GM23338 (cell line): ENCODE measurements around the gene SORBS2. TPM values are rescaled to one million over a fixed set of nuclear protein-coding genes. Genes with fewer than 3 reads are reported as not detected.

Experiments
- ATAC-seq: fragments of 200-7000 bp; cut with Tn5 transposase; 3 replicates; pipeline ENCODE4 v1.9.1; 2020
- DNase-seq: peaks from one replicate; pipeline ENCODE4 v3.0.0-alpha.2; 2015; ENCODE audit warnings: low spot score
- H2AFZ ChIP-seq: fragments of 200-600 bp; sonication (generic); 2 replicates; pipeline ENCODE4 v1.8.0; 2016; ENCODE audit warnings: antibody characterized with exemption, mild to moderate bottlenecking, moderate library complexity
- H3F3A ChIP-seq: fragments of 200-600 bp; sonication (generic); replicated peaks from 2 replicates; pipeline ENCODE4 v1.8.0; 2017; ENCODE audit warnings: antibody characterized with exemption, mixed run types, low read depth
- H3K27ac ChIP-seq: fragments of 200-600 bp; sonication (generic); 2 replicates; pipeline ENCODE4 v1.6.1; 2016; ENCODE audit warnings: low read depth
- H3K27me3 ChIP-seq: fragments of 200-600 bp; sonication (generic); 2 replicates; pipeline ENCODE4 v1.8.0; 2016; ENCODE audit warnings: mild to moderate bottlenecking, mixed run types, moderate library complexity; ENCODE audit not compliant: insufficient read depth
- H3K36me3 ChIP-seq: fragments of 200-600 bp; sonication (generic); 2 replicates; pipeline ENCODE4 v1.8.0; 2016; ENCODE audit warnings: mild to moderate bottlenecking; ENCODE audit not compliant: insufficient read depth
- H3K4me1 ChIP-seq: fragments of 200-600 bp; sonication (generic); 2 replicates; pipeline ENCODE4 v1.8.0; 2016; ENCODE audit warnings: mild to moderate bottlenecking, moderate library complexity; ENCODE audit not compliant: insufficient read depth
- H3K4me2 ChIP-seq: fragments of 200-600 bp; sonication (generic); 2 replicates; pipeline ENCODE4 v1.7.1; 2017; ENCODE audit warnings: mixed run types
- H3K4me3 ChIP-seq: fragments of 200-600 bp; sonication (generic); 2 replicates; pipeline ENCODE4 v1.6.1; 2016; ENCODE audit warnings: mixed run types
- H3K79me2 ChIP-seq: fragments of 200-600 bp; sonication (generic); replicated peaks from 2 replicates; pipeline ENCODE4 v1.8.0; 2017; ENCODE audit warnings: mild to moderate bottlenecking; ENCODE audit not compliant: insufficient read depth
- H3K9me2 ChIP-seq: fragments of 200-600 bp; sonication (generic); 2 replicates; pipeline ENCODE4 v1.8.0; 2017; ENCODE audit not compliant: insufficient read depth
- H4K20me1 ChIP-seq: fragments of 200-600 bp; sonication (generic); replicated peaks from 2 replicates; pipeline ENCODE4 v1.8.0; 2017; ENCODE audit warnings: mild to moderate bottlenecking; ENCODE audit not compliant: insufficient read depth
- H3K27ac Mint-ChIP-seq: 2 replicates; pipeline ENCODE4 v1.8.0; 2020; ENCODE audit warnings: inconsistent platforms, mild to moderate bottlenecking, moderate library complexity, mixed read lengths
- H3K27me3 Mint-ChIP-seq: 3 replicates; pipeline ENCODE4 v1.8.0; 2022; ENCODE audit warnings: low read depth, mild to moderate bottlenecking, moderate library complexity, mixed read lengths, inconsistent platforms; ENCODE audit not compliant: insufficient read depth, poor library complexity
- H3K36me3 Mint-ChIP-seq: 3 replicates; pipeline ENCODE4 v1.8.0; 2021; ENCODE audit warnings: low read depth, mild to moderate bottlenecking, inconsistent platforms, moderate library complexity, mixed read lengths
- H3K4me1 Mint-ChIP-seq: 3 replicates; pipeline ENCODE4 v1.8.0; 2020; ENCODE audit warnings: mild to moderate bottlenecking, inconsistent platforms, mixed read lengths
- H3K4me3 Mint-ChIP-seq: 3 replicates; pipeline ENCODE4 v1.8.0; 2021; ENCODE audit warnings: moderate library complexity, mild to moderate bottlenecking, inconsistent platforms, mixed read lengths
- H3K9me3 Mint-ChIP-seq: 3 replicates; pipeline ENCODE4 v1.8.0; 2020; ENCODE audit warnings: moderate library complexity, mild to moderate bottlenecking, inconsistent platforms, mixed read lengths
- CREB1 ChIP-seq: fragments of 250-450 bp; sonication (Bioruptor Pico); IDR thresholded peaks from 2 replicates; pipeline ENCODE4 v1.5.0; 2020; ENCODE audit warnings: low read depth, mild to moderate bottlenecking, moderate library complexity
- CTCF ChIP-seq, 2 experiments: fragments of 200-600 bp in 1 of 2; sonication (generic) in 1 of 2; conservative IDR thresholded peaks; 2 replicates each; pipeline versions ENCODE4 v1.5.1 to v1.6.1; 2016 to 2017; ENCODE audit warnings: antibody characterized with exemption in 2 of 2, low read depth in 2 of 2, mild to moderate bottlenecking in 2 of 2, moderate library complexity in 1 of 2
- ETS1 ChIP-seq: IDR thresholded peaks from 2 replicates; pipeline ENCODE4 v1.6.1; 2016; ENCODE audit warnings: antibody characterized with exemption
- EZH2phosphoT487 ChIP-seq: fragments of 200-600 bp; sonication (generic); IDR thresholded peaks from one replicate; pipeline ENCODE4 v1.8.1; 2018; ENCODE audit warnings: antibody characterized with exemption; ENCODE audit not compliant: unreplicated experiment
- JUNB ChIP-seq: IDR thresholded peaks from one replicate; pipeline ENCODE4 v1.6.1; 2016; ENCODE audit warnings: antibody characterized with exemption; ENCODE audit not compliant: unreplicated experiment
- NANOG ChIP-seq: IDR thresholded peaks from 2 replicates; pipeline ENCODE4 v1.6.1; 2016; ENCODE audit warnings: antibody characterized with exemption, borderline replicate concordance
- POLR2AphosphoS5 ChIP-seq: IDR thresholded peaks from 2 replicates; pipeline ENCODE4 v1.6.1; 2016; ENCODE audit warnings: antibody characterized with exemption, low read depth
- REST ChIP-seq: IDR thresholded peaks from one replicate; pipeline ENCODE4 v1.6.1; 2018; ENCODE audit warnings: antibody characterized with exemption; ENCODE audit not compliant: unreplicated experiment
- ZNF331 ChIP-seq: fragments of 250-450 bp; sonication (Bioruptor Pico); IDR thresholded peaks from 2 replicates; pipeline ENCODE4 v1.5.0; 2020; ENCODE audit warnings: low read depth, mild to moderate bottlenecking, moderate library complexity
- ZNF462 ChIP-seq: fragments of 250-450 bp; sonication (Bioruptor Pico); IDR thresholded peaks from 2 replicates; pipeline ENCODE4 v1.5.0; 2020; ENCODE audit warnings: mild to moderate bottlenecking, moderate library complexity
- polyA plus RNA-seq: library from polyadenylated mRNA; unstranded; fragments of >200 nt; fragmentation: Nextera tagmentation; extraction: Ambion mirVana; gene quantifications from 2 replicates; pipeline ENCODE4 v1.2.1, GENCODE V29; 2016
- total RNA-seq: library from RNA; depleted of rRNA; stranded (reverse); fragments of >200 nt; shearing (Covaris generic); gene quantifications from 2 replicates; pipeline ENCODE4 v1.2.3, GENCODE V29; 2014

The SORBS2 gene
- total and polyA plus RNA-seq, 2 experiments from 2014 or later: 17.8 to 27.6 TPM

GRCh38 chr4:185600801-185601434 is 211.1 kb downstream of the SORBS2 start (continued):
- TF ChIP-seq ZNF462 (CRISPR knock-in tag): no peak

GRCh38 chr4:185599553-185600243 is 212.3 kb downstream of the SORBS2 start:
- Histone ChIP-seq H3K4me2 (no peak overlapping the region), H2AFZ (no peak overlapping the region), H3K27ac (no peak overlapping the region), H3K36me3 (no peaks in the 10 kb centered on the region), H3K4me1 (no peaks in the 10 kb centered on the region), H3K9me2 (0 out of 2 replicates have a peak, but pooled peaks cover 4% of the 10 kb centered on the region), H3K79me2 (no peaks in the 10 kb centered on the region), H3K4me3 (no peak overlapping the region), H3F3A (no peaks in the 10 kb centered on the region), H4K20me1 (no peaks in the 10 kb centered on the region), H3K27me3 (no peaks in the 10 kb centered on the region)
- DNase-seq: no peak
- ATAC-seq: no peak
- H3K27me3 Mint-ChIP-seq: peaks cover 5% of the 10 kb centered on the region
- no peak overlapping the region for H3K4me3 Mint-ChIP-seq
- H3K27ac Mint-ChIP-seq: no peak overlapping the region
- no peaks in the 10 kb centered on the region for H3K9me3 Mint-ChIP-seq
- peaks cover 10% of the 10 kb centered on the region for H3K4me1 Mint-ChIP-seq
- H3K36me3 Mint-ChIP-seq: no peaks in the 10 kb centered on the region
- TF ChIP-seq REST: no peak
- TF ChIP-seq CTCF (conservative IDR thresholded peaks at IDR 0.05; ENCODE audit: low read depth in 2 of 2): no peak
- TF ChIP-seq POLR2AphosphoS5: no peak
- no peak for TF ChIP-seq JUNB
- no peak for TF ChIP-seq EZH2phosphoT487
- no peak for TF ChIP-seq ZNF331 (CRISPR knock-in tag)
- TF ChIP-seq NANOG: no peak
- no peak for TF ChIP-seq CREB1 (CRISPR knock-in tag)
- TF ChIP-seq ETS1: no peak
